GM12878 (cell line): ENCODE measurements around the gene RCOR1. TPM values are rescaled to one million over a fixed set of nuclear protein-coding genes. Genes with fewer than 3 reads are reported as not detected.

Experiments
- ATAC-seq: fragments of 200-7000 bp; cut with Tn5 transposase; 3 replicates; pipeline ENCODE4 v1.9.1; 2020; ENCODE audit warnings: mild to moderate bottlenecking, moderate library complexity
- BruUV-seq: library from RNA; stranded (reverse); fragments of 400-500 nt; replicated peaks from 2 replicates; lab custom pipeline; 2021; lab: Mats Ljungman, UMichigan
- CTCF ChIA-PET: fragments of 300-600 bp; sonication (Branson Sonifier 250); formaldehyde crosslinking; extraction: SDS; loops from one replicate; lab custom pipeline; 2021; ENCODE audit warnings: inconsistent platforms; lab: Yijun Ruan, JAX
- POLR2A ChIA-PET: fragments of 350-600 bp; formaldehyde crosslinking; extraction: SDS; loops from one replicate; lab custom pipeline; 2021; ENCODE audit warnings: inconsistent platforms; lab: Charles Lee
- RAD21 ChIA-PET: fragments of 300-600 bp; sonication (Branson Sonifier 250); formaldehyde crosslinking; loops from one replicate; lab custom pipeline; 2023; ENCODE audit warnings: antibody characterized with exemption; ENCODE audit not compliant: unreplicated experiment; lab: Charles Lee
- SMC1A ChIA-PET: fragments of 300-600 bp; sonication (Branson Sonifier 250); formaldehyde crosslinking; loops from one replicate; lab custom pipeline; 2023; ENCODE audit not compliant: unreplicated experiment, uncharacterized antibody; lab: Charles Lee
- DNase-seq: peaks from one replicate; pipeline ENCODE4 v3.0.0-alpha.2; 2011; ENCODE audit warnings: low read depth, low spot score
- FAIRE-seq: peaks from 3 replicates; lab custom pipeline; 2011; peaks lifted over from hg19 to GRCh38; lab: Jason Lieb, UNC
- H2AFZ ChIP-seq: 2 replicates; pipeline ENCODE4 v1.6.0; 2011; ENCODE audit warnings: low read depth, low read length, control low read depth; ENCODE audit not compliant: control insufficient read depth
- H3K27ac ChIP-seq: 2 replicates; pipeline ENCODE4 v1.5.1; 2011; ENCODE audit warnings: control low read depth; ENCODE audit not compliant: control insufficient read depth, insufficient read depth
- H3K27me3 ChIP-seq, 2 experiments: replicated peaks in 1 of 2; 2 replicates each; pipeline versions ENCODE4 v1.6.0 to v1.6.1; 2011; ENCODE audit warnings: low read length in 1 of 2; ENCODE audit not compliant: control insufficient read depth in 2 of 2, insufficient read depth in 2 of 2
- H3K36me3 ChIP-seq, 2 experiments: 2 replicates each; pipeline ENCODE4 v1.5.1; 2011; ENCODE audit warnings: low read length in 1 of 2; ENCODE audit not compliant: control insufficient read depth in 2 of 2, insufficient read depth in 2 of 2
- H3K4me1 ChIP-seq: 2 replicates; pipeline ENCODE4 v1.6.1; 2011; ENCODE audit warnings: mild to moderate bottlenecking, low read length, moderate library complexity, mixed read lengths; ENCODE audit not compliant: control insufficient read depth, insufficient read depth
- H3K4me2 ChIP-seq: 2 replicates; pipeline ENCODE4 v1.6.0; 2011; ENCODE audit warnings: control low read depth; ENCODE audit not compliant: control insufficient read depth, insufficient read depth
- H3K4me3 ChIP-seq: fragments of 200-600 bp; sonication (generic); 2 replicates; pipeline ENCODE4 v1.5.1; 2016
- H3K79me2 ChIP-seq: 2 replicates; pipeline ENCODE4 v1.6.0; 2011; ENCODE audit warnings: low read length; ENCODE audit not compliant: control insufficient read depth, insufficient read depth
- H3K9ac ChIP-seq: 2 replicates; pipeline ENCODE4 v1.8.0; 2011; ENCODE audit warnings: low read length, control low read depth, mixed read lengths; ENCODE audit not compliant: control insufficient read depth, insufficient read depth
- H3K9me3 ChIP-seq: replicated peaks from 3 replicates; pipeline ENCODE4 v1.5.1; 2011; ENCODE audit warnings: mild to moderate bottlenecking, low read length; ENCODE audit not compliant: control insufficient read depth, insufficient read depth
- H4K20me1 ChIP-seq: 2 replicates; pipeline ENCODE4 v1.6.0; 2011; ENCODE audit not compliant: control insufficient read depth, insufficient read depth
- ATF7 ChIP-seq: fragments of 450-650 bp; IDR thresholded peaks from 2 replicates; pipeline ENCODE4 v1.6.1; 2016; ENCODE audit warnings: low read depth, mild to moderate bottlenecking
- CBX5 ChIP-seq: sonication (generic); IDR thresholded peaks from 2 replicates; pipeline ENCODE4 v1.6.1; 2016; ENCODE audit warnings: low read depth, moderate library complexity, mild to moderate bottlenecking, inconsistent platforms
- CREB1 ChIP-seq: IDR thresholded peaks from 2 replicates; pipeline ENCODE4 v1.6.1; 2012; ENCODE audit warnings: low read depth, mild to moderate bottlenecking, inconsistent platforms
- EZH2 ChIP-seq: IDR thresholded peaks from 2 replicates; pipeline ENCODE4 v1.6.1; 2012; ENCODE audit warnings: low read depth, mild to moderate bottlenecking, control low read depth, inconsistent platforms, low read length, borderline replicate concordance; ENCODE audit not compliant: control insufficient read depth
- MYC ChIP-seq: IDR thresholded peaks from 2 replicates; pipeline ENCODE4 v1.6.1; 2011; ENCODE audit warnings: mild to moderate bottlenecking, low read length, moderate library complexity, inconsistent platforms; ENCODE audit not compliant: insufficient read depth, insufficient replicate concordance, insufficient read length, severe bottlenecking
- YBX1 ChIP-seq: fragments of 450-650 bp; IDR thresholded peaks from 2 replicates; pipeline ENCODE4 v1.6.1; 2016; ENCODE audit warnings: antibody characterized with exemption
- ZSCAN29 ChIP-seq: fragments of 450-650 bp; IDR thresholded peaks from 2 replicates; pipeline ENCODE4 v1.6.1; 2017; ENCODE audit warnings: mild to moderate bottlenecking, moderate library complexity
- WGBS: methylation state at CpG from one replicate; pipeline ENCODE4 v1.1.6; 2016; ENCODE audit warnings: low lambda C conversion rate; ENCODE audit not compliant: insufficient replicate concordance, insufficient coverage; ENCODE audit errors: missing lambda C conversion rate; 5-methylcytosine and 5-hydroxymethylcytosine counted together
- in situ Hi-C: fragments of 300-500 bp; cut with MboI; formaldehyde crosslinking; loops from 9 replicates; pipeline ENCODE4 v1.14.3; 2018; ENCODE audit warnings: mixed read lengths
- intact Hi-C: fragments of 100-400 bp; cut with micrococcal nuclease; formaldehyde crosslinking; loops from one replicate; pipeline ENCODE4 v1.14.2; 2022; ENCODE audit not compliant: unreplicated experiment
- polyA plus RNA-seq, 11 experiments: library from polyadenylated mRNA; depleted of rRNA in 4 of 11; unstranded in 6 of 11; stranded (reverse) in 5 of 11; fragments of >200 nt; fragmentation: Nextera tagmentation in 4 of 11; fragmentation: Illumina TruSeq in 1 of 11; extraction: Ambion mirVana in 4 of 11; extraction: Trizol in 1 of 11; gene quantifications; 1 replicate in 1 of 11; 2 replicates in 10 of 11; pipeline versions ENCODE4 v1.2.1 to v1.2.3, GENCODE V29; 2011 to 2016; ENCODE audit warnings: inconsistent platforms in 2 of 11, missing spikeins in 2 of 11, low read depth in 1 of 11
- total RNA-seq, 4 experiments: library from RNA; depleted of rRNA in 3 of 4; stranded (reverse); fragments of >200 nt in 3 of 4; fragmentation: Illumina TruSeq in 1 of 4; extraction: Trizol in 1 of 4; gene quantifications; 2 replicates each; pipeline versions ENCODE4 v1.2.1 to v1.2.3, GENCODE V29; 2013 to 2021
- TF ChIP-seq, protein P1 (sequence below): fragments of 450-650 bp; IDR thresholded peaks from 2 replicates; pipeline ENCODE4 v1.6.1; 2016; ENCODE audit warnings: mild to moderate bottlenecking, moderate library complexity, borderline replicate concordance
- TF ChIP-seq, protein P2 (sequence below): IDR thresholded peaks from 2 replicates; pipeline ENCODE4 v1.6.1; 2011; ENCODE audit warnings: low read depth, low read length, improper control_type of control experiment, borderline replicate concordance
- TF ChIP-seq, protein P3 (sequence below): IDR thresholded peaks from 2 replicates; pipeline ENCODE4 v1.6.1; 2012; ENCODE audit warnings: low read depth, low read length, improper control_type of control experiment

RCOR1 gene
- total and polyA plus RNA-seq, 10 of the 15 experiments (the other 5 are each of a cell fraction or from before 2014, with no cell fraction given), result 1.6 to 12.2 (median 4.4) TPM

DNA sequence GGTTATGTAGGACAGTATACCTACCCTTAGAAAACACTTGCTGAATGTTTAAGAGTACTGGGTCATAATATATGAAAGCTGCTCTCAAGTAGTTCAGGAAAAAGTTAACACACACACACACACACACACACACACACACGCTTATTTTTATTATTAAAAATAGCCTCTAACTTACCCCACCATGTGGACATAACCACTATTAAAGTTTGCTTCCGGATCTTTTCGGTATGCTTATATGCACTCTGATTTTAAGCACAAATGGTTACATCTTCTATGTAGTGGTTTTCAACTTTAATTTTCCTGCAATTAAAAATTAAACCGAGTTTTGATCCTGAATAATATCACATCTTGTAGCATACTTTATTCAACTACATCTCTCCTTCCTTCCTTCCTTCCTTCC is 99.9 kb downstream of the RCOR1 start:
- ChIA-PET RAD21 (no interaction called here), POLR2A (no interaction called here), CTCF (interaction anchor here (4.6 to 6.5 kb wide), 3 partner anchors 68 to 225 kb away, joined by 47 to 62 read pairs (median 47); no protein-coding TSS in a partner anchor), SMC1A (interaction anchor here (3.2 to 8.5 kb wide), 2 partner anchors 81 to 82 kb away, joined by 10 to 119 read pairs; no protein-coding TSS in a partner anchor)
- Histone ChIP-seq H3K4me1 (peaks cover 15% of the 10 kb centered on the region), H3K27ac (no peak overlapping the region), H2AFZ (no peak overlapping the region), H3K4me2 (no peak overlapping the region), H3K9me3 (no peaks in the 10 kb centered on the region), H3K79me2 (peaks cover 25% of the 10 kb centered on the region), H3K9ac (no peak overlapping the region), H4K20me1 (no peaks in the 10 kb centered on the region), H3K4me3 (no peak overlapping the region), H3K36me3 (no peaks in the 10 kb centered on the region), H3K27me3 (no peaks in the 10 kb centered on the region)
- BruUV-seq, result no TSS peak
- FAIRE-seq (no peak), ATAC-seq (no peak), DNase-seq (no peak)
- in situ Hi-C loops, result no loop called here
- intact Hi-C loops, result loop anchor here (5.0 to 10.0 kb wide), 3 partner anchors 170 to 602 kb away; partner anchors contain the start of gene CDC42BPB
- TF ChIP-seq YBX1, result no peak
- TF ChIP-seq CBX5, result no peak
- TF ChIP-seq, protein P1, sequence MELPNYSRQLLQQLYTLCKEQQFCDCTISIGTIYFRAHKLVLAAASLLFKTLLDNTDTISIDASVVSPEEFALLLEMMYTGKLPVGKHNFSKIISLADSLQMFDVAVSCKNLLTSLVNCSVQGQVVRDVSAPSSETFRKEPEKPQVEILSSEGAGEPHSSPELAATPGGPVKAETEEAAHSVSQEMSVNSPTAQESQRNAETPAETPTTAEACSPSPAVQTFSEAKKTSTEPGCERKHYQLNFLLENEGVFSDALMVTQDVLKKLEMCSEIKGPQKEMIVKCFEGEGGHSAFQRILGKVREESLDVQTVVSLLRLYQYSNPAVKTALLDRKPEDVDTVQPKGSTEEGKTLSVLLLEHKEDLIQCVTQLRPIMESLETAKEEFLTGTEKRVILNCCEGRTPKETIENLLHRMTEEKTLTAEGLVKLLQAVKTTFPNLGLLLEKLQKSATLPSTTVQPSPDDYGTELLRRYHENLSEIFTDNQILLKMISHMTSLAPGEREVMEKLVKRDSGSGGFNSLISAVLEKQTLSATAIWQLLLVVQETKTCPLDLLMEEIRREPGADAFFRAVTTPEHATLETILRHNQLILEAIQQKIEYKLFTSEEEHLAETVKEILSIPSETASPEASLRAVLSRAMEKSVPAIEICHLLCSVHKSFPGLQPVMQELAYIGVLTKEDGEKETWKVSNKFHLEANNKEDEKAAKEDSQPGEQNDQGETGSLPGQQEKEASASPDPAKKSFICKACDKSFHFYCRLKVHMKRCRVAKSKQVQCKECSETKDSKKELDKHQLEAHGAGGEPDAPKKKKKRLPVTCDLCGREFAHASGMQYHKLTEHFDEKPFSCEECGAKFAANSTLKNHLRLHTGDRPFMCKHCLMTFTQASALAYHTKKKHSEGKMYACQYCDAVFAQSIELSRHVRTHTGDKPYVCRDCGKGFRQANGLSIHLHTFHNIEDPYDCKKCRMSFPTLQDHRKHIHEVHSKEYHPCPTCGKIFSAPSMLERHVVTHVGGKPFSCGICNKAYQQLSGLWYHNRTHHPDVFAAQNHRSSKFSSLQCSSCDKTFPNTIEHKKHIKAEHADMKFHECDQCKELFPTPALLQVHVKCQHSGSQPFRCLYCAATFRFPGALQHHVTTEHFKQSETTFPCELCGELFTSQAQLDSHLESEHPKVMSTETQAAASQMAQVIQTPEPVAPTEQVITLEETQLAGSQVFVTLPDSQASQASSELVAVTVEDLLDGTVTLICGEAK, result no peak
- TF ChIP-seq ZSCAN29, result no peak
- TF ChIP-seq ATF7, result no peak
- TF ChIP-seq MYC, result no peak
- TF ChIP-seq, protein P2, sequence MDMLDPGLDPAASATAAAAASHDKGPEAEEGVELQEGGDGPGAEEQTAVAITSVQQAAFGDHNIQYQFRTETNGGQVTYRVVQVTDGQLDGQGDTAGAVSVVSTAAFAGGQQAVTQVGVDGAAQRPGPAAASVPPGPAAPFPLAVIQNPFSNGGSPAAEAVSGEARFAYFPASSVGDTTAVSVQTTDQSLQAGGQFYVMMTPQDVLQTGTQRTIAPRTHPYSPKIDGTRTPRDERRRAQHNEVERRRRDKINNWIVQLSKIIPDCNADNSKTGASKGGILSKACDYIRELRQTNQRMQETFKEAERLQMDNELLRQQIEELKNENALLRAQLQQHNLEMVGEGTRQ, result no peak
- no peak for TF ChIP-seq CREB1
- TF ChIP-seq, protein P3, sequence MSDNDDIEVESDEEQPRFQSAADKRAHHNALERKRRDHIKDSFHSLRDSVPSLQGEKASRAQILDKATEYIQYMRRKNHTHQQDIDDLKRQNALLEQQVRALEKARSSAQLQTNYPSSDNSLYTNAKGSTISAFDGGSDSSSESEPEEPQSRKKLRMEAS, result no peak
- no peak for TF ChIP-seq EZH2
- WGBS, result 70% methylated on average over 4 of the region's 4 CpGs
